SK-N-SH (cell line): ENCODE results near the gene PLA2G4C. TPM values are rescaled to one million over a fixed set of nuclear protein-coding genes. Genes with fewer than 3 reads are reported as not detected.

ENCODE experiments used
- CTCF ChIA-PET: fragments of 300-600, 350-600 bp; formaldehyde crosslinking; extraction: SDS; loops from one replicate; lab custom pipeline; 2021; lab: Yijun Ruan, JAX
- POLR2A ChIA-PET: fragments of 350-600 bp; sonication (Branson Sonifier 250); formaldehyde crosslinking; extraction: SDS; loops from one replicate; lab custom pipeline; 2020; ENCODE audit warnings: antibody characterized with exemption, inconsistent platforms; lab: Yijun Ruan, JAX
- DNase-seq: peaks from one replicate; pipeline ENCODE4 v3.0.0; 2012
- H2AFZ ChIP-seq: fragments of 200-600 bp; sonication (generic); 2 replicates; pipeline ENCODE4 v1.8.1; 2016; ENCODE audit warnings: antibody characterized with exemption, mild to moderate bottlenecking, low read depth
- H3F3A ChIP-seq: fragments of 200-600 bp; sonication (generic); replicated peaks from 2 replicates; pipeline ENCODE3; 2016; ENCODE audit warnings: antibody characterized with exemption, mild to moderate bottlenecking; ENCODE audit not compliant: insufficient read depth
- H3K27ac ChIP-seq, 2 experiments: fragments of 200-500 bp in 1 of 2; fragments of 200-600 bp in 1 of 2; sonication (Bioruptor generic) in 1 of 2; sonication (generic), shearing (Covaris generic) in 1 of 2; 2 replicates each; pipeline versions ENCODE4 v1.5.1 to v1.6.1; 2014 to 2016; ENCODE audit warnings: low read depth in 2 of 2, inconsistent platforms in 1 of 2, low read length in 1 of 2, mild to moderate bottlenecking in 1 of 2, mixed read lengths in 1 of 2
- H3K27me3 ChIP-seq: fragments of 200-600 bp; sonication (generic), shearing (Covaris generic); 2 replicates; pipeline ENCODE4 v1.6.1; 2016; ENCODE audit warnings: mixed run types; ENCODE audit not compliant: insufficient read depth
- H3K36me3 ChIP-seq, 2 experiments: fragments of 200-500 bp in 1 of 2; fragments of 200-600 bp in 1 of 2; sonication (Bioruptor generic) in 1 of 2; sonication (generic) in 1 of 2; replicated peaks in 1 of 2; 2 replicates each; pipeline versions ENCODE3 to v1.5.1; 2014 to 2016; ENCODE audit warnings: low read length in 1 of 2, mild to moderate bottlenecking in 1 of 2; ENCODE audit not compliant: insufficient read depth in 2 of 2, control insufficient read depth in 1 of 2
- H3K4me1 ChIP-seq, 2 experiments: fragments of 200-500 bp in 1 of 2; fragments of 200-600 bp in 1 of 2; sonication (Bioruptor generic) in 1 of 2; sonication (generic), shearing (Covaris generic) in 1 of 2; 2 replicates each; pipeline versions ENCODE4 v1.5.1 to v1.6.1; 2014 to 2016; ENCODE audit warnings: low read depth in 1 of 2, low read length in 1 of 2, mixed run types in 1 of 2; ENCODE audit not compliant: insufficient read depth in 2 of 2, control insufficient read depth in 1 of 2
- H3K4me2 ChIP-seq: fragments of 200-600 bp; sonication (generic), shearing (Covaris generic); 2 replicates; pipeline ENCODE4 v1.6.1; 2017; ENCODE audit warnings: mixed run types
- H3K4me3 ChIP-seq, 2 experiments: fragments of 200-500 bp in 1 of 2; fragments of 200-600 bp in 1 of 2; sonication (Bioruptor generic) in 1 of 2; sonication (generic), shearing (Covaris generic) in 1 of 2; 2 replicates each; pipeline versions ENCODE4 v1.5.1 to v1.8.1; 2014 to 2016; ENCODE audit warnings: low read depth in 2 of 2, inconsistent platforms in 1 of 2, low read length in 1 of 2, mild to moderate bottlenecking in 1 of 2, mixed read lengths in 1 of 2, moderate library complexity in 1 of 2
- H3K79me2 ChIP-seq: fragments of 200-600 bp; sonication (generic); 2 replicates; pipeline ENCODE4 v1.8.1; 2017; ENCODE audit warnings: mild to moderate bottlenecking; ENCODE audit not compliant: insufficient read depth
- H3K9ac ChIP-seq: fragments of 200-600 bp; sonication (generic); 2 replicates; pipeline ENCODE4 v1.6.1; 2017; ENCODE audit warnings: mixed run types
- H3K9me2 ChIP-seq: fragments of 200-600 bp; sonication (generic); 2 replicates; pipeline ENCODE4 v1.6.1; 2017; ENCODE audit warnings: mixed run types
- H3K9me3 ChIP-seq: fragments of 200-600 bp; sonication (generic); 2 replicates; pipeline ENCODE4 v1.6.1; 2017; ENCODE audit warnings: mixed run types, mild to moderate bottlenecking, moderate library complexity
- H4K20me1 ChIP-seq: fragments of 200-600 bp; sonication (generic); 2 replicates; pipeline ENCODE4 v1.6.1; 2017; ENCODE audit warnings: mild to moderate bottlenecking, mixed run types; ENCODE audit not compliant: insufficient read depth
- CHD2 ChIP-seq: fragments of 150-350 bp; IDR thresholded peaks from 2 replicates; pipeline ENCODE4 v1.6.1; 2018; ENCODE audit warnings: low read length; ENCODE audit not compliant: partially characterized antibody
- CTCF ChIP-seq: fragments of 200-600 bp; sonication (generic); IDR thresholded peaks from 2 replicates; pipeline ENCODE4 v1.6.1; 2017; ENCODE audit warnings: antibody characterized with exemption, mild to moderate bottlenecking, moderate library complexity
- EP300 ChIP-seq, 2 experiments: IDR thresholded peaks; 2 replicates each; pipeline versions ENCODE4 v1.4.0 to v1.6.1; 2012; ENCODE audit warnings: borderline replicate concordance in 1 of 2, low read depth in 1 of 2, low read length in 1 of 2
- FOXM1 ChIP-seq: IDR thresholded peaks from 2 replicates; pipeline ENCODE4 v1.4.0; 2012; ENCODE audit warnings: low read depth, mild to moderate bottlenecking
- GABPA ChIP-seq: IDR thresholded peaks from 2 replicates; pipeline ENCODE4 v1.4.0; 2012; ENCODE audit warnings: low read depth, mild to moderate bottlenecking
- GATA2 ChIP-seq: sonication (generic); formaldehyde crosslinking; IDR thresholded peaks from 2 replicates; pipeline ENCODE4 v1.5.0; 2020; ENCODE audit warnings: mild to moderate bottlenecking, missing genetic modification reagents
- JUND ChIP-seq: IDR thresholded peaks from 2 replicates; pipeline ENCODE4 v1.4.0; 2012
- MAX ChIP-seq: IDR thresholded peaks from 2 replicates; pipeline ENCODE4 v1.4.0; 2012; ENCODE audit warnings: low read depth
- MEF2A ChIP-seq: IDR thresholded peaks from 2 replicates; pipeline ENCODE4 v1.4.0; 2012; ENCODE audit warnings: low read depth, borderline replicate concordance
- NFIC ChIP-seq: IDR thresholded peaks from 2 replicates; pipeline ENCODE4 v1.4.0; 2012; ENCODE audit warnings: borderline replicate concordance
- POLR2AphosphoS5 ChIP-seq: IDR thresholded peaks from 2 replicates; pipeline ENCODE4 v1.6.1; 2012; ENCODE audit warnings: low read depth, low read length
- RAD21 ChIP-seq: IDR thresholded peaks from 2 replicates; pipeline ENCODE4 v1.6.1; 2012; ENCODE audit warnings: mild to moderate bottlenecking, low read length
- RCOR1 ChIP-seq: fragments of 150-350 bp; IDR thresholded peaks from 2 replicates; pipeline ENCODE4 v1.6.1; 2017; ENCODE audit warnings: antibody characterized with exemption, low read length
- RFX5 ChIP-seq: IDR thresholded peaks from 2 replicates; pipeline ENCODE4 v1.6.1; 2012; ENCODE audit warnings: mild to moderate bottlenecking, improper control_type of control experiment, low read length
- SMC3 ChIP-seq: IDR thresholded peaks from 2 replicates; pipeline ENCODE4 v1.6.1; 2012; ENCODE audit warnings: low read depth, low read length, improper control_type of control experiment
- TEAD4 ChIP-seq: IDR thresholded peaks from 2 replicates; pipeline ENCODE4 v1.4.0; 2012; ENCODE audit warnings: mild to moderate bottlenecking, borderline replicate concordance; ENCODE audit not compliant: insufficient read depth
- YY1 ChIP-seq: IDR thresholded peaks from 2 replicates; pipeline ENCODE4 v1.4.0; 2012; ENCODE audit warnings: low read depth, mild to moderate bottlenecking
- WGBS: methylation state at CpG from one replicate; pipeline ENCODE4 v1.1.6; 2017; ENCODE audit warnings: low lambda C conversion rate; 5-methylcytosine and 5-hydroxymethylcytosine counted together
- polyA plus RNA-seq, 3 experiments: library from polyadenylated mRNA; depleted of rRNA; stranded (reverse); fragments of >200 nt; gene quantifications; 2 replicates each; pipeline ENCODE4 v1.2.3, GENCODE V29; 2012
- TF ChIP-seq, protein P1 (sequence below): IDR thresholded peaks from 2 replicates; pipeline ENCODE4 v1.6.1; 2012; ENCODE audit warnings: mild to moderate bottlenecking, low read depth, low read length, moderate library complexity
- TF ChIP-seq, protein P2 (sequence below): IDR thresholded peaks from 2 replicates; pipeline ENCODE4 v1.4.0; 2012; ENCODE audit warnings: low read depth, borderline replicate concordance
- TF ChIP-seq, protein P3 (sequence below): IDR thresholded peaks from 2 replicates; pipeline ENCODE4; 2012

PLA2G4C gene
- polyA plus RNA-seq, 1 of the 3 experiments (the other 2 are of a cell fraction), result 6.1 TPM

DNA sequence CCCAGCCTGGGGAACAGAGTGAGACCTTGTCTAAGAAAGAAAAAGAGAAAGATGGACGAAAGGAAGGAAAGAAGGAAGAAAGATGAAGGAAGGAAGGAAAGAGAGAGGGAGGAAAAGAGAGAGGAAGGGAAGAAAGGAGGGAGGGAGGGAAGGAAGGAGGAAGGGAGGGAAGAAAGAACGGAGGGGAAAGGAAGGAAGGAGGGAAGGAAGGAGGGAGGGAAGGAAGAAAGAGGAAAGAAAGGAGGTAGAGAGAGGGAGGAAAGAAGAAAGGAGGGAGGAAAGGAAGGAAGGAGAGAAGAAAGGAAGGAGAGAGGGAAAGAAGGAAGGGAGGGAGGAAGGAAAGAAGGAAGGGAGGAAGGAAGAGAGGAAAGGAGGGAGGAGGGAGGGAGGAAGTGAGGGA is 87.6 kb downstream of the PLA2G4C start:
- CTCF ChIA-PET, result no interaction called here
- POLR2A ChIA-PET, result no interaction called here
- no peak for TF ChIP-seq FOXM1
- TF ChIP-seq GATA2 (CRISPR knock-in tag), result no peak
- TF ChIP-seq CTCF, result no peak
- TF ChIP-seq, protein P1, sequence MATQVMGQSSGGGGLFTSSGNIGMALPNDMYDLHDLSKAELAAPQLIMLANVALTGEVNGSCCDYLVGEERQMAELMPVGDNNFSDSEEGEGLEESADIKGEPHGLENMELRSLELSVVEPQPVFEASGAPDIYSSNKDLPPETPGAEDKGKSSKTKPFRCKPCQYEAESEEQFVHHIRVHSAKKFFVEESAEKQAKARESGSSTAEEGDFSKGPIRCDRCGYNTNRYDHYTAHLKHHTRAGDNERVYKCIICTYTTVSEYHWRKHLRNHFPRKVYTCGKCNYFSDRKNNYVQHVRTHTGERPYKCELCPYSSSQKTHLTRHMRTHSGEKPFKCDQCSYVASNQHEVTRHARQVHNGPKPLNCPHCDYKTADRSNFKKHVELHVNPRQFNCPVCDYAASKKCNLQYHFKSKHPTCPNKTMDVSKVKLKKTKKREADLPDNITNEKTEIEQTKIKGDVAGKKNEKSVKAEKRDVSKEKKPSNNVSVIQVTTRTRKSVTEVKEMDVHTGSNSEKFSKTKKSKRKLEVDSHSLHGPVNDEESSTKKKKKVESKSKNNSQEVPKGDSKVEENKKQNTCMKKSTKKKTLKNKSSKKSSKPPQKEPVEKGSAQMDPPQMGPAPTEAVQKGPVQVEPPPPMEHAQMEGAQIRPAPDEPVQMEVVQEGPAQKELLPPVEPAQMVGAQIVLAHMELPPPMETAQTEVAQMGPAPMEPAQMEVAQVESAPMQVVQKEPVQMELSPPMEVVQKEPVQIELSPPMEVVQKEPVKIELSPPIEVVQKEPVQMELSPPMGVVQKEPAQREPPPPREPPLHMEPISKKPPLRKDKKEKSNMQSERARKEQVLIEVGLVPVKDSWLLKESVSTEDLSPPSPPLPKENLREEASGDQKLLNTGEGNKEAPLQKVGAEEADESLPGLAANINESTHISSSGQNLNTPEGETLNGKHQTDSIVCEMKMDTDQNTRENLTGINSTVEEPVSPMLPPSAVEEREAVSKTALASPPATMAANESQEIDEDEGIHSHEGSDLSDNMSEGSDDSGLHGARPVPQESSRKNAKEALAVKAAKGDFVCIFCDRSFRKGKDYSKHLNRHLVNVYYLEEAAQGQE, result no peak
- no peak for TF ChIP-seq YY1
- no peak for TF ChIP-seq MAX
- no peak for TF ChIP-seq JUND
- TF ChIP-seq RFX5, result no peak
- no peak for TF ChIP-seq RAD21
- no peak for TF ChIP-seq POLR2AphosphoS5
- TF ChIP-seq SMC3, result no peak
- no peaks in the 10 kb centered on the region for H3K9me2 ChIP-seq
- H3K4me3 ChIP-seq, result no peak overlapping the region
- H3K36me3 ChIP-seq, result no peaks in the 10 kb centered on the region
- no peak overlapping the region for H2AFZ ChIP-seq
- no peak overlapping the region for H3K4me2 ChIP-seq
- no peak overlapping the region for H3K9ac ChIP-seq
- no peak for DNase-seq
- peaks cover 54% of the 10 kb centered on the region for H3K27me3 ChIP-seq
- no peaks in the 10 kb centered on the region for H3F3A ChIP-seq
- no peaks in the 10 kb centered on the region for H3K79me2 ChIP-seq
- H3K9me3 ChIP-seq, result no peaks in the 10 kb centered on the region
- 0% methylated on average over 2 of the region's 2 CpGs for WGBS
- no peaks in the 10 kb centered on the region for H3K4me1 ChIP-seq
- no peaks in the 10 kb centered on the region for H4K20me1 ChIP-seq
- H3K27ac ChIP-seq, result no peak overlapping the region

DNA sequence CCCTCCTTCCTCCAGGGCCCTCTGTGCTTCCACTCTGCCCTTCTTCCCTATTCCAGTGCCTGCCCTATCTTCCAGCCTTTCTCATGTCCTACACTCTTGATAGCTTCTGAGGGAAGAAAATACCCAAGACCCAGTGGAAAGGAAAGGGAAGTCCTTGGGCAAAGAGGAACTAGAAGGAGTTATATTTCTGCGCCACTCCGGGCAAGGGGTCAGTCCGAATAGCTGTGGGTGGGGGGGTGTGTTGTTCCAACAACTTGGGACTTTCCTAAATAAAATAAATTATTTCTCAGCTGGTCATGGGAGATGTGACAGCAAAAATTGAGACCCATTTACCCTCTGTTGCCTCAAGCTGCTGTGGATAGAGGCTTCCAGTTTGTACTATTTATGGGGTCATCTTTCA is 89.9 kb downstream of the PLA2G4C start:
- H3K4me1 ChIP-seq, result no peaks in the 10 kb centered on the region
- CTCF ChIA-PET, result interaction anchor here (0.6 kb wide), 1 partner anchor 12 kb away, joined by 3 read pairs; no protein-coding TSS in a partner anchor
- no peaks in the 10 kb centered on the region for H3K36me3 ChIP-seq
- no peak overlapping the region for H2AFZ ChIP-seq
- H4K20me1 ChIP-seq, result no peaks in the 10 kb centered on the region
- no peaks in the 10 kb centered on the region for H3K9me2 ChIP-seq
- H3F3A ChIP-seq, result no peaks in the 10 kb centered on the region
- POLR2A ChIA-PET, result no interaction called here
- no peak for DNase-seq
- no peaks in the 10 kb centered on the region for H3K79me2 ChIP-seq
- no peak overlapping the region for H3K9ac ChIP-seq
- no peak overlapping the region for H3K27ac ChIP-seq
- peaks cover 65% of the 10 kb centered on the region for H3K27me3 ChIP-seq
- no peak overlapping the region for H3K4me3 ChIP-seq
- H3K9me3 ChIP-seq, result no peaks in the 10 kb centered on the region
- H3K4me2 ChIP-seq, result no peak overlapping the region
- WGBS, result 10% methylated on average over 3 of the region's 3 CpGs
- TF ChIP-seq NFIC (no peak), EP300 (IDR thresholded peaks at IDR 0.05; ENCODE audit: borderline replicate concordance in 1 of 2, low read depth in 1 of 2, low read length in 1 of 2) (no peak), RFX5 (no peak), TEAD4 (no peak), CTCF (no peak), CHD2 (no peak), MEF2A (no peak), POLR2AphosphoS5 (no peak), GABPA (no peak), RCOR1 (no peak), FOXM1 (no peak)
- TF ChIP-seq, protein P2, sequence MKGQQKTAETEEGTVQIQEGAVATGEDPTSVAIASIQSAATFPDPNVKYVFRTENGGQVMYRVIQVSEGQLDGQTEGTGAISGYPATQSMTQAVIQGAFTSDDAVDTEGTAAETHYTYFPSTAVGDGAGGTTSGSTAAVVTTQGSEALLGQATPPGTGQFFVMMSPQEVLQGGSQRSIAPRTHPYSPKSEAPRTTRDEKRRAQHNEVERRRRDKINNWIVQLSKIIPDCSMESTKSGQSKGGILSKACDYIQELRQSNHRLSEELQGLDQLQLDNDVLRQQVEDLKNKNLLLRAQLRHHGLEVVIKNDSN, result no peak
- TF ChIP-seq, protein P3, sequence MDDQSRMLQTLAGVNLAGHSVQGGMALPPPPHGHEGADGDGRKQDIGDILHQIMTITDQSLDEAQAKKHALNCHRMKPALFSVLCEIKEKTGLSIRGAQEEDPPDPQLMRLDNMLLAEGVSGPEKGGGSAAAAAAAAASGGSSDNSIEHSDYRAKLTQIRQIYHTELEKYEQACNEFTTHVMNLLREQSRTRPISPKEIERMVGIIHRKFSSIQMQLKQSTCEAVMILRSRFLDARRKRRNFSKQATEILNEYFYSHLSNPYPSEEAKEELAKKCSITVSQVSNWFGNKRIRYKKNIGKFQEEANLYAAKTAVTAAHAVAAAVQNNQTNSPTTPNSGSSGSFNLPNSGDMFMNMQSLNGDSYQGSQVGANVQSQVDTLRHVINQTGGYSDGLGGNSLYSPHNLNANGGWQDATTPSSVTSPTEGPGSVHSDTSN, result no peak
